HG03457 (cell line): ENCODE measurements around the gene EVI5.
"Not testable (repeated sequence)": the region's sequence is repeated elsewhere in the genome, so short reads cannot be mapped to it uniquely, and the experiment has no call there.

Experiments used
- ATAC-seq: cut with Tn5 transposase; IDR thresholded peaks from one replicate; pipeline ENCODE4 v1.9.1; 2021; ENCODE audit warnings: moderate number of reproducible peaks; ENCODE audit not compliant: unreplicated experiment

EVI5 gene

DNA sequence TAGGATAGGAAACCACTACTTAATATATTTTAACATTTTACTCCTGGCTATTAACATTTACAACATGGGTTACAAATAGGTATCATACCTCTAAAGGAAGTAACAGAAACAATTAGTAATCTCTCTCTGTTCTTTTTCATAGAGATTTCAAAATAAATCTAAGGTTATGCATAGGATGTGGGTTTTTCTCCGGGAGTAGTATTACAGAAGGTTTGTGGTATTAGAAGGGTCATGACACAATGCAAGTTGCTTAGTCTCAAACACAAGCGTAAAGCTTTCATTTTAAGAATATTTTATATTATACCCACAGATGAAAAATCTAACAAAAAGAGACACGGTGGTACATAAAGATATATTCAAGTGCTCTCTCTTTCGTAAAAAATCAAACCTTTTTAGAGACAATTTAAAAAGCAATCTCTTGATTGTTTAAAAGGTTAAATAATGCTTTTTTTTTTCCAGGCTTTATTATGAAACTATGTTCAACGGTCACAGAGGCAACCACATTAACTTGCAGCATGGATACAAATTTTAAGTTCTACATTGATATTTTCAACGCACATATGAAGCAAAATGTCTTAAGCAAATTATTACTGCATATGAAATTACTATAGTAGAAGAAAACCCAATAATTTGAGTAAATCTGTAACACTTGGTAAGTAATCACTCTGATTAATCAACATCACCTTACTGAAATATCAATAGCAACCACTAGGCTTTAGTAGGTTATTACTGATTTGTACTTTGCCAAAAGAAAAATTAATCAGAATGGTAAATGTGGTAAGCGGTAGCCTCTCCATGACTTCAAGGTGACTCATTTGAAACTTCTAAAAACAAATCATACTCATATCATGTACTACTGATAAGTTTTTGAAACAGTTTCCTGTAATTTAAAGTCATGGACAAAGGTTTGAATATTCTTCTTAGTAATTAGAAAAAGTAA lies 200.8 kb downstream of the EVI5 start:
- peak; percentile 78 for ATAC-seq

DNA sequence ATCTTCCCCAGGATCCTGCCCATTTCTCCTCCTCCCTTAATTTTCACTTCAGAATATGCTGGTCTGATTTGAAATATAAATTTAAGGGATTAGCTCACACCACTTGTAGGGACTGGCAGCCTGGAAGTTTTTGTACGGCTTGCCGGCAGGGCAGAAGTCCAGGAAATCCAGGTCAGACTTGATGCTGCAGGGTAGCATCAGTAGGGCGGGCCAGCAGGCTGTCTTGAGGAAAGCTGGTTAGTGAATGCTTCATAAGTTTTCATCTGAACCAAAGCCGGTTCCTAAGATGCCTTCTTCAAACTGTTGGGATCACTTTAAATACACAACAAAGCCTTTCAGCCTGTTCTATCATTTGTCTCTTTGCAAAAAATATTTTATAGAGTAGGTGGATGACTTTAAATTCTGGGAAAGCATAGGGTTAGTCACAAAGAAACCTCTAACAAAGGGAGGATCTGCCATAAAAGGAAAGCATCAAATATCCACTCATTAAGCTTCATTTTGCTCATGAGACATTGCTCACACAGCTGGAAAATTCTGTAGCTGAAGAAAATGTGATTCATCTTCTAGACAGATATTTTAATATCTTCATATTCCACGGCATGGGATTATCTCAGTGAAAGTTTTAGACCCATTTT lies 207.5 kb downstream of the EVI5 start:
- ATAC-seq, result no peak

DNA sequence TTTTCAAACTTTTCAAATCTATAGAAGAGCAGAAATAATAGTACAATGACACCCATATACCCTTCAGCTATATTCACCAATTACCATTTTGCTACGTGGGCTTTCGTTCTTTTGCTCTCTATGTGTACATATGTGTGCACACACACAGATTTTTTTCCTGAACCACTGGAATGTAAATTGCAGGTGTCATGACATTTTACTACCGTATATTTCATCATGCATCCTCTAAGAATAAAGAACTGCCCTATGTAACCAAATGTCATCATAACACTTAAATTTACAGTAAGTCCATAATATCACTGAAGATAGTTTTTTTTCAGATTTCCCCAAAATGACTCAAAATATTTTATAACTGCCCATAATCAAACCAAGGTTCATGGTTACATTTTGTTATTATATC lies 209.8 kb downstream of the EVI5 start:
- ATAC-seq, result no peak

DNA sequence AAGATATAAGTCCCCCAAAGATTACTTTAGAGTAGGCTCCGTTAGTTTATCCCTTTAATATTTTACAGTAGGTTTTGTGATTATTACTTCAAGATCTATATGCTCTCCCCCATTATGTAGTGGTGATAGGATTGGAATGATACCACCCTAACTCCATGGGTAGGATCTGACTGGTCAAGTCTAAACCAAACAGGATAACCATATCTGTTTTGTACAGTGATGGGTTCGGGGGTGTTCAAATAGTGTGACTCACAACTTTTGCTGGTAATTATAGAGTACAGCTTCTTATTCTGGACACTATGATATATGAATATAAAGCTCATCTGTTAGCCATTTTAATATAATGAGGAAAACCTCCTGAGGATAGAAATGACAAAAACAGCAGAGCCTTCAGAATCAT lies 212.4 kb downstream of the EVI5 start:
- no peak for ATAC-seq

DNA sequence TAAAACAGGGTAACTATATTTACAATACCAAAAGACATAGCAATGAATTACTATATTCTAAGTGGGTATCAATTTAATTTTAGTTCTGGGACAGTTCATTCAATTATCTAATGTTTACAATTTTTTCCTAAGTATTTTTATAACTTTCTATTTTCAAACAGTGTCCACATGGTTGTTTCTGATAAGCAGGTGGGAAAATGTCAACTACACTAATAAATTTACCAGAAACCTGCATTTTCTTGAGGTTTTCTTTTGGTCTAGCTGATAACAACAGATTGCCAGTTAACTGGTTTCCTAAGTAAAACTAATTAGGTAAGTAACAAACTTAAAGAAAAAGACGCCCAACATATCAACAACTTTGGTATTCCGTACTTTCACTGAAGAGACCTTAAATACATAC lies 213.3 kb downstream of the EVI5 start:
- no peak for ATAC-seq

DNA sequence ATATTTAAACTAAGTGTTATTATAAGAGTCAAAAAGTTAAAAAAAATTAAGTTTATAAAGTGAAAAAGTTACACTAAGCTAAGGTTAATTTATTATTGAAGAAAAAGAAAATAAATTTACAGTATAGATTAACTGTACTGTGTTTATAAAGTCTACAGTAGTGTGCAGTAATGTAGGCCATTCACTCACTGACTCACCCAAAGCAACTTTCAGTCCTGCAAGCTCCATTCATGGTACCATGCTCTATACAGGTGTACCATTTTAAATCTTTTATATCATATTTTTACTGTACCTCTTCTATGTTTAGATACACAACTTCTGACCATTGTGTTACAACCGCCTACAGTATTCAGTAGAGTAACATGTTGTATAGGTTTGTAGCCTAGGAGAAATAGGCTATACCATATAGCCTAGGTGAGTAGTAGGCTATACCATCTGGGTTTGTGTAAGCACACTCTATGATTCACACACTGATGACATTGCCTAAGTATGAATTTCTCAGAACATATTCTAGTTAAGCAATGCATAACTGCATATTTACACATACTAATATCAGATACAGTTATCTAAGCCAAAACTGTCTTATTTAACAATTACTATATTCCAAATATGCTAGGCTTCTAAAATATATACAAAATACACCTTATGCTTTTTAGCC lies 217.6 kb downstream of the EVI5 start:
- ATAC-seq, result no peak

GRCh38 chr1:92563457-92564216 lies 221.3 kb downstream of the EVI5 start:
- peak; percentile 98 for ATAC-seq

DNA sequence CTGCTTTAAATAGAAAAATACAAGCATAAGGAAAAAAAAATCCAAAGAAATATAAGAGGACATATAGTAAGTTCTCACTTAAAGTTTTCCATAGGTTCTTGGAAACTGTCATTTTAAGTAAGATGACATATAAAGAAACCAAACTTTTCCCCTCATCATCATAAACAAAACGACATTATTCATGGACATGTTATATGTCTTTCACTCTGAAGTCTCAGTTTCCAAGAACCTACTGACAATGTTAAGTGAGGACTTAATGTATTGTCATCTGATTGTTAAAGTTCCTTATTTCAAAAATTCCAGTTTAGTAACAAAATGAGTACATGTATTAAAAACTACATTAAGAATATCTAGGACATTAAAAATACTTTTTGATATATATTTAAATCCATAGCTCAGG lies 228.6 kb downstream of the EVI5 start:
- ATAC-seq, result no peak

- ATAC-seq, result no peak
These were observed 230.7 kb downstream of the EVI5 start for GRCh38 chr1:92554216-92554615.

DNA sequence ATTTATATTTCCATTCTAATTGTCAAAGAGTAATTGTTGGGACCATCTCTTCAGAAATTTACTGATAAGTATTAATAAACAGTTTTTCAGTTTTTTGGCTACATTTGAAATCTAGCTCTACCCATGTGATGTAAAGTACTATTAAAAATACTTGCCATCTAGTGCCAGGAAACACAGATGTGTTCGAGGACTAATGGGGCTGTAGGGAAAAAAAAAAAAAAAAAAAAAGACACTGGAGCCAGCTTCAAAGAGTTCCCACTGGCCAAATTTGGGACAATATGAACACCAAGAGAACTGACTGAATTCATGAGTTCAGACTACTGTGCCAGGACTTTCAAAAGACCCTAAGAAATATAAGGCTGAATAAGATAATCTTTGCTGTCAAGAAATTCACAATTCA lies 233.0 kb downstream of the EVI5 start:
- no peak for ATAC-seq

DNA sequence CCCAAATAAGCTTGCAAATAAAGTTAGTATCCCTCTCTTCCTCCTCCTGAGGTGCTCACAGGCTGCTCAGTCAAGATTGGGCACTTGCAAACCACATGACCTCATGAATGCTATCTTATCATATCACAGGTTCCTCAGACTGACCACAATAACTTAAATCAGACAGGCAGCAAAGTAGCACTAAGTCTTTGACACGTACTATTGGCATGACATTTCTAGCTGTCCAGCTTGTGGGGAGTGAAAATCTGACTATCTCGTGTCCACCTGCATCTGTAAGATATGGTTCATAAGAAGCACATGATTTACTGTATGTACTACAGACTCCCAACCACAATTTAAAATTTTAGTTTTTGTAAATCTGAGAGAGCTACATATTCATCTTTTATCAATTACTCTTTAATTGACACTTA lies 240.1 kb downstream of the EVI5 start:
- no peak for ATAC-seq

DNA sequence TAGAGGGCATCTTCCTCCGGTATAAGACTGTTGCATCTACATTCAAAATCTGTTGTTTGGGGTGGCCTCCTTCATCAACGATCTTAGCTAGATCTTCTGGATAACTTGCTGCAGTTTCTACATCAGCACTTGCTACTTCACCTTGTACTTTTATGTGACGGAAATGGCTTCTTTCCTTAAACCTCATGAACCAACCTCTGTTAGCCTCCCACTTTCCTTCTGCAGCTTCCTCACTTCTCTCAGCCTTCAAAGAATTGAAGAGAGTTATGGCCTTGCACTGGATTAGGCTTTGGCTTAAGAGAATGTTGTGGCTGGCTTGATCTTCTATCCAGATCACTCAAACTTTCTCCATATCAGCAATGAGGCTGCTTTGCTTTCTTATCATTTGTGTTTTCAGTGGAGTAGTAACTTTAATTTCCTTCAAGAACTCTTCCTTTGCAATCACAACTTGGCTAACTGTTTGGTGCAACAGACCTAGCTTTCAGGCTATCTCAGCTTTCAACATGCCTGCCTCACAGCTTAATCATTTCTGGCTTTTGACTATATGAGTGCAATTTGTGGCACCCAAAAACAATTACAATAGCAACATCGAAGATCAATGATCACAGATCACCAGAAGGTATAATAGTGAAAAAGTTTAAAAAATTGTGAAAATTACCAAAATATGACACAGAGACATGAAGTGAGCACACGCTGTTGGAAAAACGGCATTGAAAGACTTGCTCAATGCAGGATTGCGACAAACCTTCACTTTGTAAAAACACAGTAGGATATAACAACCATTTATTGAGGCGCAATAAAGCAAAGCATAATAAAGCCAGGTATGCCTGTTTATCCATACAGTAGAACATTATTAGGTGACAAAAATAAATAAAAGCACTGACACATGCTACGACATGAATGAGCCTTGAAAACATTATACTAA lies 241.5 kb downstream of the EVI5 start:
- no peak for ATAC-seq

- ATAC-seq, result peak; percentile 38
These were observed 246.4 kb downstream of the EVI5 start for GRCh38 chr1:92538413-92539061.

- ATAC-seq, result peak; percentile 79
These were observed 246.9 kb downstream of the EVI5 start for GRCh38 chr1:92538048-92538412.

GRCh38 chr1:92536980-92537884 lies 247.7 kb downstream of the EVI5 start:
- peak; percentile 54 for ATAC-seq

GRCh38 chr1:92536211-92536979 lies 248.5 kb downstream of the EVI5 start:
- ATAC-seq, result no peak

DNA sequence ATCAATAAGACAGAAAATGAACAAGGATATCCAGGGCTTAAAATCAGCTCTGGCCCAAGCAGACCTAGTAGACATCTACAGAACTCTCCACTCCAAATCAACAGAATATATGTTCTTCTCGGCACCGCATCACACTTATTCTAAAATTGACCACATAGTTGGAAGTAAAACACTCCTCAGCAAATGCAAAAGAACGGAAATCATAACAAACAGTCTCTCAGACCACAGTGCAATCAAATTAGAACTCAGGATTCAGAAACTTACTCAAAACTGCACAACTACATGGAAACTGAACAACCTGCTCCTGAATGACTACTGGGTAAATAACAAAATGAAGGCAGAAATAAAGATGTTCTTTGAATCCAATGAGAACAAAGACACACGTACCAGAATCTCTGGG lies 252.5 kb downstream of the EVI5 start:
- not testable (repeated sequence) for ATAC-seq

DNA sequence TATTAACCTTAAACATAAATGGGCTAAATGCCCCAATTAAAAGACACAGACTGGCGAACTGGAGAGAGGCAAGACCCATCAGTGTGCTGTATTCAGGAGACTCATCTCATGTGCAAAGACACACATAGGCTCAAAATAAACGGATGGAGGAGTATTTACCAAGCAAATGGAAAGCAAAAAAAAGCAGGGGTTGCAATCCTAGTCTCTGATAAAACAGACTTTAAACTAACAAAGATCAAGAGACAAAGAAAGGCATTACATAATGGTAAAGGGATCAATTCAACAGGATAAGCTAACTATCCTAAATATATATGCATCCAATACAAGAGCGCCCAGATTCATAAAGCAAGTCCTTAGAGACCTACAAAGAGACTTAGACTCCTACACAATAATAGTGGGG lies 253.0 kb downstream of the EVI5 start:
- not testable (repeated sequence) for ATAC-seq
